Bronchial epithelial cell (primary cell): ENCODE results near the gene UBE2Q1. TPM values are rescaled to one million over a fixed set of nuclear protein-coding genes. Genes with fewer than 3 reads are reported as not detected.
A peak's percentile ranks its signal among the peaks of the same experiment; 100 is the strongest.

Experiments
- DNase-seq: peaks from one replicate; pipeline ENCODE4 v3.0.0-alpha.2; 2010; ENCODE audit warnings: low read depth
- FAIRE-seq: peaks from 2 replicates; lab custom pipeline; 2011; peaks lifted over from hg19 to GRCh38; lab: Jason Lieb, UNC
- H3K27me3 ChIP-seq: 2 replicates; pipeline ENCODE4 v1.5.1; 2011; ENCODE audit warnings: low read length; ENCODE audit not compliant: control insufficient read depth, insufficient read depth
- H3K36me3 ChIP-seq: 2 replicates; pipeline ENCODE4 v1.5.1; 2011; ENCODE audit warnings: low read length; ENCODE audit not compliant: control insufficient read depth, insufficient read depth
- H3K4me3 ChIP-seq: 2 replicates; pipeline ENCODE4 v1.5.1; 2011; ENCODE audit warnings: mild to moderate bottlenecking, low read depth, low read length, control low read depth
- CTCF ChIP-seq: IDR thresholded peaks from 2 replicates; pipeline ENCODE4 v1.5.1; 2011; ENCODE audit warnings: mild to moderate bottlenecking, moderate library complexity, low read length, control low read depth, inconsistent platforms; ENCODE audit not compliant: insufficient read depth, severe bottlenecking
- total RNA-seq: library from RNA; depleted of rRNA; stranded (reverse); fragments of >200 nt; gene quantifications from 2 replicates; pipeline ENCODE4 v1.2.1, GENCODE V29; 2014

The UBE2Q1 gene
- total RNA-seq, 1 donor from 2014 or later = 20.3 TPM

- no peak for DNase-seq
- no peak for TF ChIP-seq CTCF
- Histone ChIP-seq H3K4me3 (no peak overlapping the region), H3K27me3 (no peaks in the 10 kb centered on the region), H3K36me3 (peaks cover 9% of the 10 kb centered on the region)
- no peak for FAIRE-seq
Measured at GRCh38 chr1:154575951-154576566, 17.6 kb upstream of the UBE2Q1 start.

GRCh38 chr1:154575147-154575927 is 16.9 kb upstream of the UBE2Q1 start:
- DNase-seq = no peak
- no peak for FAIRE-seq

GRCh38 chr1:154574716-154575115 is 16.3 kb upstream of the UBE2Q1 start:
- H3K36me3 ChIP-seq = peaks cover 5% of the 10 kb centered on the region
- H3K4me3 ChIP-seq = no peak overlapping the region
- DNase-seq = peak; percentile 8
- no peak for FAIRE-seq
- TF ChIP-seq CTCF = no peak
- no peaks in the 10 kb centered on the region for H3K27me3 ChIP-seq

More at GRCh38 chr1:154575147-154575927, 16.9 kb upstream of the UBE2Q1 start:
- H3K27me3 ChIP-seq = no peaks in the 10 kb centered on the region
- H3K36me3 ChIP-seq = peaks cover 8% of the 10 kb centered on the region
- H3K4me3 ChIP-seq = no peak overlapping the region
- no peak for TF ChIP-seq CTCF

- Histone ChIP-seq H3K36me3 (no peaks in the 10 kb centered on the region), H3K4me3 (no peak overlapping the region), H3K27me3 (no peaks in the 10 kb centered on the region)
- no peak for TF ChIP-seq CTCF
- DNase-seq (no peak), FAIRE-seq (no peak)
Measured at GRCh38 chr1:154573168-154573510, 14.7 kb upstream of the UBE2Q1 start.

GRCh38 chr1:154572468-154573167 is 14.2 kb upstream of the UBE2Q1 start:
- H3K27me3 ChIP-seq = no peaks in the 10 kb centered on the region
- no peak overlapping the region for H3K4me3 ChIP-seq
- DNase-seq (no peak), FAIRE-seq (no peak)
- no peak for TF ChIP-seq CTCF
- H3K36me3 ChIP-seq = no peaks in the 10 kb centered on the region
